Stimulated activated CD4-positive, alpha-beta T cell treated with anti-CD3 and anti-CD28 coated beads, Interleukin-2, amount 100 ng/mL, for 48 hours (primary cell): Measurements from ENCODE around the gene FYTTD1.

Experiments
- DNase-seq, 2 donors: peaks; one replicate each; pipeline ENCODE4 v3.0.0-alpha.2; 2020

FYTTD1 gene

GRCh38 chr3:197737749-197738462 lies 11.8 kb upstream of the FYTTD1 start:
- DNase-seq: no peak

GRCh38 chr3:197742787-197743186 lies 6.9 kb upstream of the FYTTD1 start:
- DNase-seq: no peak

GRCh38 chr3:197746209-197746608 lies 3.5 kb upstream of the FYTTD1 start:
- DNase-seq: no peak

GRCh38 chr3:197746801-197747237 lies 2.9 kb upstream of the FYTTD1 start:
- DNase-seq: no peak

- DNase-seq: no peak
These were observed 927 bp upstream of the FYTTD1 start for GRCh38 chr3:197748597-197749314.

- DNase-seq: no peak
These were observed 425 bp upstream of the FYTTD1 start for GRCh38 chr3:197749315-197749600.

GRCh38 chr3:197750396-197750831 lies 731 bp downstream of the FYTTD1 start:
- DNase-seq: peak; percentile 37 to 39

- DNase-seq: peak; percentile 30 to 41
These were observed 1.4 kb downstream of the FYTTD1 start for GRCh38 chr3:197750858-197751737.

- DNase-seq: no peak
These were observed 2.4 kb downstream of the FYTTD1 start for GRCh38 chr3:197752107-197752506.

GRCh38 chr3:197753263-197753662 lies 3.6 kb downstream of the FYTTD1 start:
- DNase-seq: no peak

- DNase-seq: no peak
These were observed 7.0 kb downstream of the FYTTD1 start for GRCh38 chr3:197756704-197757103.

GRCh38 chr3:197758512-197758911 lies 8.8 kb downstream of the FYTTD1 start:
- no peak for DNase-seq

GRCh38 chr3:197761784-197762183 lies 12.1 kb downstream of the FYTTD1 start:
- DNase-seq: no peak

- no peak for DNase-seq
These were observed 25.6 kb downstream of the FYTTD1 start for GRCh38 chr3:197775317-197775716.

GRCh38 chr3:197782230-197782629 lies 32.5 kb downstream of the FYTTD1 start:
- no peak for DNase-seq

- DNase-seq: no peak
These were observed 34.4 kb downstream of the FYTTD1 start for GRCh38 chr3:197784019-197784585.

GRCh38 chr3:197787412-197787811 lies 37.7 kb downstream of the FYTTD1 start:
- DNase-seq: no peak

- no peak for DNase-seq
These were observed 39.6 kb downstream of the FYTTD1 start for GRCh38 chr3:197789309-197789708.

- DNase-seq: no peak
These were observed 40.4 kb downstream of the FYTTD1 start for GRCh38 chr3:197790033-197790432.

GRCh38 chr3:197791113-197791891 lies 41.6 kb downstream of the FYTTD1 start, which contains the start of gene LRCH3:
Gene LRCH3, plus strand, starts transcription at chr3:197791254. Its CDS starts 25 bp downstream, at chr3:197791279.
- DNase-seq: peak; percentile 76 to 83

GRCh38 chr3:197791892-197792647 lies 42.4 kb downstream of the FYTTD1 start:
- DNase-seq: peak in 1 of 2 donors; percentile 21
